ENCODE results near the gene MYO1D. TPM values are rescaled to one million over a fixed set of nuclear protein-coding genes. Genes with fewer than 3 reads are reported as not detected.

Gene MYO1D
- total and polyA plus RNA-seq, 4 donors = 22.0 to 75.8 (median 61.4) TPM

GRCh38 chr17:32489320-32490100 lies 387.4 kb downstream of the MYO1D start:
- Histone ChIP-seq H3K27me3 (ENCODE audit: control insufficient read depth in 3 of 3, insufficient read depth in 3 of 3, low read length in 2 of 3) (no peaks in the 10 kb centered on the region), H3K4me3 (no peak overlapping the region), H3K27ac (ENCODE audit: low read depth in 1 of 2, low read length in 1 of 2) (no peak overlapping the region), H3K4me1 (ENCODE audit: control insufficient read depth in 5 of 5, insufficient read depth in 5 of 5, low read length in 5 of 5) (peaks cover 0 to 34% (median 7%) of the 10 kb centered on the region in 5 donors), H3K9me3 (ENCODE audit: control insufficient read depth in 4 of 4, insufficient read depth in 3 of 4, low read length in 3 of 4) (peaks cover 0 to 3% (median 0%) of the 10 kb centered on the region in 4 donors), H3K9ac (ENCODE audit: insufficient read depth in 1 of 2, low read length in 2 of 2) (no peak overlapping the region), H3K36me3 (ENCODE audit: control insufficient read depth in 4 of 4, insufficient read depth in 4 of 4, low read length in 4 of 4) (peaks cover 0 to 10% (median 5%) of the 10 kb centered on the region in 4 donors)
- DNase-seq (no peak), ATAC-seq (ENCODE audit: insufficient read depth, low FRiP score) (no peak)
- 85 to 90% methylated on average over 10 of the region's 10 CpGs for WGBS, 2 donors
- TF ChIP-seq, protein P1, sequence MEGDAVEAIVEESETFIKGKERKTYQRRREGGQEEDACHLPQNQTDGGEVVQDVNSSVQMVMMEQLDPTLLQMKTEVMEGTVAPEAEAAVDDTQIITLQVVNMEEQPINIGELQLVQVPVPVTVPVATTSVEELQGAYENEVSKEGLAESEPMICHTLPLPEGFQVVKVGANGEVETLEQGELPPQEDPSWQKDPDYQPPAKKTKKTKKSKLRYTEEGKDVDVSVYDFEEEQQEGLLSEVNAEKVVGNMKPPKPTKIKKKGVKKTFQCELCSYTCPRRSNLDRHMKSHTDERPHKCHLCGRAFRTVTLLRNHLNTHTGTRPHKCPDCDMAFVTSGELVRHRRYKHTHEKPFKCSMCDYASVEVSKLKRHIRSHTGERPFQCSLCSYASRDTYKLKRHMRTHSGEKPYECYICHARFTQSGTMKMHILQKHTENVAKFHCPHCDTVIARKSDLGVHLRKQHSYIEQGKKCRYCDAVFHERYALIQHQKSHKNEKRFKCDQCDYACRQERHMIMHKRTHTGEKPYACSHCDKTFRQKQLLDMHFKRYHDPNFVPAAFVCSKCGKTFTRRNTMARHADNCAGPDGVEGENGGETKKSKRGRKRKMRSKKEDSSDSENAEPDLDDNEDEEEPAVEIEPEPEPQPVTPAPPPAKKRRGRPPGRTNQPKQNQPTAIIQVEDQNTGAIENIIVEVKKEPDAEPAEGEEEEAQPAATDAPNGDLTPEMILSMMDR (IDR thresholded peaks at IDR 0.05; ENCODE audit: control extremely low read depth, extremely low read depth) = no peak

GRCh38 chr17:32488604-32489180 lies 388.2 kb downstream of the MYO1D start:
- no peak overlapping the region for H3K27ac ChIP-seq (ENCODE audit: low read depth in 1 of 2, low read length in 1 of 2)
- no peak overlapping the region for H3K9ac ChIP-seq (ENCODE audit: insufficient read depth in 1 of 2, low read length in 2 of 2)
- 96% methylated on average over 13 of the region's 13 CpGs for WGBS, 2 donors
- peaks cover 0 to 3% (median 0%) of the 10 kb centered on the region in 4 donors for H3K9me3 ChIP-seq (ENCODE audit: control insufficient read depth in 4 of 4, insufficient read depth in 3 of 4, low read length in 3 of 4)
- H3K27me3 ChIP-seq (ENCODE audit: control insufficient read depth in 3 of 3, insufficient read depth in 3 of 3, low read length in 2 of 3) = no peaks in the 10 kb centered on the region
- H3K36me3 ChIP-seq (ENCODE audit: control insufficient read depth in 4 of 4, insufficient read depth in 4 of 4, low read length in 4 of 4) = peaks cover 0 to 10% (median 3%) of the 10 kb centered on the region in 4 donors
- ATAC-seq (ENCODE audit: insufficient read depth, low FRiP score) (no peak), DNase-seq (no peak)
- H3K4me3 ChIP-seq = no peak overlapping the region
- TF ChIP-seq, protein P1 (IDR thresholded peaks at IDR 0.05; ENCODE audit: control extremely low read depth, extremely low read depth) = no peak
- H3K4me1 ChIP-seq (ENCODE audit: control insufficient read depth in 5 of 5, insufficient read depth in 5 of 5, low read length in 5 of 5) = peaks cover 0 to 42% (median 13%) of the 10 kb centered on the region in 5 donors

- 95 to 97% methylated on average over 16 of the region's 16 CpGs for WGBS, 2 donors
- DNase-seq (no peak), ATAC-seq (ENCODE audit: insufficient read depth, low FRiP score) (no peak)
- H3K9ac ChIP-seq (ENCODE audit: insufficient read depth in 1 of 2, low read length in 2 of 2) = no peak overlapping the region
- H3K4me1 ChIP-seq (ENCODE audit: control insufficient read depth in 5 of 5, insufficient read depth in 5 of 5, low read length in 5 of 5) = peaks cover 0 to 47% (median 14%) of the 10 kb centered on the region in 5 donors
- no peak overlapping the region for H3K4me3 ChIP-seq
- TF ChIP-seq, protein P1 (IDR thresholded peaks at IDR 0.05; ENCODE audit: control extremely low read depth, extremely low read depth) = no peak
- no peaks in the 10 kb centered on the region for H3K27me3 ChIP-seq (ENCODE audit: control insufficient read depth in 3 of 3, insufficient read depth in 3 of 3, low read length in 2 of 3)
- peaks cover 0 to 3% (median 0%) of the 10 kb centered on the region in 4 donors for H3K9me3 ChIP-seq (ENCODE audit: control insufficient read depth in 4 of 4, insufficient read depth in 3 of 4, low read length in 3 of 4)
- H3K36me3 ChIP-seq (ENCODE audit: control insufficient read depth in 4 of 4, insufficient read depth in 4 of 4, low read length in 4 of 4) = peaks cover 0 to 10% (median 3%) of the 10 kb centered on the region in 4 donors
- H3K27ac ChIP-seq (ENCODE audit: low read depth in 1 of 2, low read length in 1 of 2) = no peak overlapping the region
These were observed 388.8 kb downstream of the MYO1D start for GRCh38 chr17:32488177-32488542.
